K562 (cell line): ENCODE measurements around the gene PCSK1. TPM values are rescaled to one million over a fixed set of nuclear protein-coding genes. Genes with fewer than 3 reads are reported as not detected.

Source experiments
- ATAC-seq: fragments of 200-7000 bp; cut with Tn5 transposase; 3 replicates; pipeline ENCODE4 v1.9.1; 2020; ENCODE audit warnings: moderate library complexity
- BruUV-seq: library from RNA; stranded (reverse); fragments of 400-500 nt; replicated peaks from 2 replicates; lab custom pipeline; 2021; lab: Mats Ljungman, UMichigan
- CTCF ChIA-PET: fragments of 300-600 bp; formaldehyde crosslinking; extraction: SDS; loops from one replicate; lab custom pipeline; 2021; ENCODE audit warnings: low intra/inter-chr PET ratio; lab: Yijun Ruan, JAX
- POLR2A ChIA-PET: fragments of 300-600, 350-650 bp; sonication (Branson Sonifier 250); formaldehyde crosslinking; extraction: SDS; loops from one replicate; lab custom pipeline; 2021; ENCODE audit warnings: antibody characterized with exemption, inconsistent platforms; lab: Yijun Ruan, JAX
- DNase-seq, 4 experiments: peaks; one replicate each; pipeline versions ENCODE4 v3.0.0 to v3.0.0-alpha.2; 2011 to 2018; ENCODE audit warnings: low spot score in 3 of 4, mixed read lengths in 3 of 4; ENCODE audit errors: extremely low read depth in 1 of 4
- FAIRE-seq: peaks from 2 replicates; lab custom pipeline; 2011; peaks lifted over from hg19 to GRCh38; lab: Jason Lieb, UNC
- H2AFZ ChIP-seq: 2 replicates; pipeline ENCODE4 v1.6.0; 2011; ENCODE audit warnings: low read depth, low read length, control low read depth, inconsistent platforms
- H3K27ac ChIP-seq: fragments of 200-600 bp; 3 replicates; pipeline ENCODE4 v1.8.0; 2011; ENCODE audit warnings: low read depth, mild to moderate bottlenecking, control low read depth, inconsistent platforms, low read length, moderate library complexity, mixed read lengths; ENCODE audit errors: extremely low read depth
- H3K27me3 ChIP-seq, 2 experiments: fragments of 300-600 bp in 1 of 2; 2 replicates in 1 of 2; 3 replicates in 1 of 2; pipeline versions ENCODE4 v1.6.0 to v1.8.0; 2011; ENCODE audit warnings: inconsistent platforms in 2 of 2, low read length in 2 of 2, mild to moderate bottlenecking in 1 of 2, mixed read lengths in 1 of 2, moderate library complexity in 1 of 2; ENCODE audit not compliant: control insufficient read depth in 2 of 2, insufficient read depth in 2 of 2
- H3K36me3 ChIP-seq: fragments of 300-600 bp; 3 replicates; pipeline ENCODE4 v1.8.0; 2011; ENCODE audit warnings: mild to moderate bottlenecking, low read length, inconsistent platforms; ENCODE audit not compliant: control insufficient read depth, insufficient read depth
- H3K4me1 ChIP-seq, 2 experiments: fragments of 200-600 bp in 1 of 2; replicated peaks in 1 of 2; 2 replicates in 1 of 2; 3 replicates in 1 of 2; pipeline versions ENCODE4 v1.5.1 to v1.8.0; 2011; ENCODE audit warnings: inconsistent platforms in 2 of 2, low read length in 2 of 2, mild to moderate bottlenecking in 1 of 2, mixed read lengths in 1 of 2, moderate library complexity in 1 of 2; ENCODE audit not compliant: control insufficient read depth in 2 of 2, insufficient read depth in 2 of 2
- H3K4me2 ChIP-seq: 2 replicates; pipeline ENCODE4 v1.6.1; 2011; ENCODE audit warnings: low read length, control low read depth, inconsistent platforms, mixed read lengths; ENCODE audit not compliant: insufficient read depth
- H3K4me3 ChIP-seq: fragments of 200-600 bp; sonication (generic), shearing (Covaris generic); 2 replicates; pipeline ENCODE4 v1.5.1; 2016; ENCODE audit warnings: control low read depth, inconsistent platforms
- H3K79me2 ChIP-seq: fragments of 200-600 bp; 3 replicates; pipeline ENCODE4 v1.8.0; 2011; ENCODE audit warnings: low read length, inconsistent platforms; ENCODE audit not compliant: control insufficient read depth, insufficient read depth
- H3K9ac ChIP-seq, 2 experiments: 2 replicates each; pipeline versions ENCODE4 v1.6.0 to v1.6.1; 2011; ENCODE audit warnings: low read depth in 2 of 2, low read length in 2 of 2, control low read depth in 1 of 2, inconsistent platforms in 1 of 2, mild to moderate bottlenecking in 1 of 2, mixed read lengths in 1 of 2; ENCODE audit not compliant: insufficient read depth in 1 of 2
- H3K9me1 ChIP-seq: one replicate; pipeline ENCODE4 v1.6.0; 2011; ENCODE audit warnings: inconsistent platforms, mild to moderate bottlenecking, low read length, moderate library complexity; ENCODE audit not compliant: control insufficient read depth, insufficient read depth
- H3K9me3 ChIP-seq: replicated peaks from 2 replicates; pipeline ENCODE4 v1.5.1; 2011; ENCODE audit warnings: low read depth, low read length, inconsistent platforms; ENCODE audit not compliant: control insufficient read depth, insufficient read depth
- H4K20me1 ChIP-seq: replicated peaks from 2 replicates; pipeline ENCODE4 v1.6.1; 2011; ENCODE audit warnings: low read length, inconsistent platforms, mixed read lengths; ENCODE audit not compliant: control insufficient read depth, insufficient read depth
- BDP1 ChIP-seq: IDR thresholded peaks from 3 replicates; pipeline ENCODE4 v1.6.1; 2011; ENCODE audit not compliant: insufficient read length, insufficient read depth
- CEBPB ChIP-seq: fragments of 450-650 bp; IDR thresholded peaks from 2 replicates; pipeline ENCODE4 v1.6.1; 2016; ENCODE audit warnings: missing genetic modification characterization, missing compliant biosample characterization
- HNRNPL ChIP-seq: fragments of 200-400 bp; formaldehyde crosslinking; IDR thresholded peaks from 2 replicates; pipeline ENCODE4 v1.6.1; 2017; ENCODE audit warnings: low read depth, mild to moderate bottlenecking, low read length
- NEUROD1 ChIP-seq: fragments of 150-350 bp; IDR thresholded peaks from 2 replicates; pipeline ENCODE4 v1.6.1; 2014; ENCODE audit warnings: borderline replicate concordance, low read length, low read depth; ENCODE audit not compliant: partially characterized antibody
- NR2C1 ChIP-seq, 2 experiments: fragments of 450-650 bp; IDR thresholded peaks; 2 replicates each; pipeline ENCODE4 v1.6.1; 2017; ENCODE audit warnings: mild to moderate bottlenecking in 2 of 2, antibody characterized with exemption in 1 of 2, inconsistent platforms in 1 of 2, missing compliant biosample characterization in 1 of 2, missing genetic modification characterization in 1 of 2
- RBM17 ChIP-seq: fragments of 200-400 bp; formaldehyde crosslinking; IDR thresholded peaks from 2 replicates; pipeline ENCODE4 v1.6.1; 2017; ENCODE audit warnings: low read depth, mild to moderate bottlenecking, low read length, borderline replicate concordance
- ZFX ChIP-seq: sonication (generic); formaldehyde crosslinking; IDR thresholded peaks from 2 replicates; pipeline ENCODE4 v1.8.0; 2022; ENCODE audit warnings: mild to moderate bottlenecking, missing genetic modification reagents, moderate library complexity
- ZKSCAN1 ChIP-seq: fragments of 150-350 bp; IDR thresholded peaks from 2 replicates; pipeline ENCODE4 v1.6.1; 2016; ENCODE audit warnings: low read depth, low read length
- ZNF23 ChIP-seq: fragments of 250-450 bp; sonication (Bioruptor Pico); IDR thresholded peaks from 2 replicates; pipeline ENCODE4 v1.4.0; 2020; ENCODE audit warnings: mild to moderate bottlenecking
- ZNF311 ChIP-seq: fragments of 250-450 bp; sonication (Bioruptor Pico); IDR thresholded peaks from 2 replicates; pipeline ENCODE4 v1.4.0; 2020; ENCODE audit warnings: mild to moderate bottlenecking, moderate library complexity
- WGBS: fragments of 100-300 bp; shearing (Covaris generic); methylation state at CpG from one replicate; pipeline ENCODE4 v1.1.6; 2016; ENCODE audit warnings: low coverage, mixed read lengths; ENCODE audit not compliant: insufficient coverage; ENCODE audit errors: missing lambda C conversion rate; 5-methylcytosine and 5-hydroxymethylcytosine counted together
- in situ Hi-C: fragments of 300-500 bp; cut with MboI; formaldehyde crosslinking; loops from 4 replicates; pipeline ENCODE4 v1.15.0; 2018; ENCODE audit warnings: inconsistent platforms, mixed read lengths
- intact Hi-C: fragments of 100-400 bp; cut with micrococcal nuclease; formaldehyde crosslinking; loops from 2 replicates; pipeline ENCODE4 v1.14.2; 2022
- polyA plus RNA-seq, 8 experiments: library from polyadenylated mRNA; depleted of rRNA in 4 of 8; stranded (reverse) in 5 of 8; unstranded in 3 of 8; fragments of >200 nt; fragmentation: Nextera tagmentation in 2 of 8; fragmentation: Illumina TruSeq in 1 of 8; extraction: Ambion mirVana in 2 of 8; extraction: Trizol in 1 of 8; gene quantifications; 2 replicates each; pipeline versions ENCODE4 v1.2.1 to v1.2.3, GENCODE V29; 2011 to 2014; ENCODE audit warnings: inconsistent platforms in 1 of 8, missing spikeins in 1 of 8
- total RNA-seq, 7 experiments: library from RNA; depleted of rRNA in 6 of 7; stranded (reverse); fragments of >200 nt in 6 of 7; fragmentation: Illumina TruSeq in 2 of 7; extraction: Trizol in 2 of 7; gene quantifications; 2 replicates each; pipeline versions ENCODE4 v1.2.1 to v1.2.3, GENCODE V29; 2011 to 2021; ENCODE audit warnings: low replicate concordance in 1 of 7
- TF ChIP-seq, protein P1 (sequence below): fragments of 450-650 bp; IDR thresholded peaks from 2 replicates; pipeline ENCODE4 v1.6.1; 2017; ENCODE audit warnings: mild to moderate bottlenecking, moderate library complexity
- TF ChIP-seq, protein P2 (sequence below): fragments of 250-450 bp; sonication (Bioruptor Pico); IDR thresholded peaks from 2 replicates; pipeline ENCODE4 v1.5.0; 2020; ENCODE audit warnings: mild to moderate bottlenecking, borderline replicate concordance

PCSK1 gene
- total and polyA plus RNA-seq, 9 of the 15 experiments (the other 6 are each of a cell fraction or from before 2014, with no cell fraction given): not detected

DNA sequence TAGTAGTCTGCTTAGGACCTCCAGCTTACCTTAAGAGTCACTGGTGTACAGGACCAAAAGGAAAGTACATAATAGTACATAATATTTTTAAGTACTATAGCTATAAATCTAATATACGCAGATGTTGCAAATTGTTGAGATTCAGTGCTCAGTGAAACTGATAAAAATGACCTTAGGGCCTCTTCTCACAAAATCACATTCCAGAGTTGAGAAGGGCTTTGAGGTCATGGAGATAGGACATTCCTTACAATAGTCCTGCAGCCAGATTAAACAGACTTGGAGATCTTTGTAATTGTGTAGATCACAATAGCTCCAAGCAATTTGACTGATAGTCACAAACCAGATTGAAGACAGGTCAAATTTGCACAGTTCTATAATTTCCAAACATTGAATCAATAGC is 37.7 kb upstream of the PCSK1 start:
- Histone ChIP-seq H3K9me1 (no peaks in the 10 kb centered on the region), H3K9ac (no peak overlapping the region), H3K4me2 (no peak overlapping the region), H3K27ac (no peak overlapping the region), H3K79me2 (no peaks in the 10 kb centered on the region), H3K36me3 (no peaks in the 10 kb centered on the region), H4K20me1 (no peaks in the 10 kb centered on the region)
- ChIA-PET CTCF (no interaction called here), POLR2A (interaction anchor here (1.2 kb wide), 1 partner anchor 9 kb away, joined by 4 read pairs; no protein-coding TSS in a partner anchor)
- 0% methylated on average over 1 of the region's 1 CpG for WGBS
- no peak for TF ChIP-seq RBM17
- TF ChIP-seq BDP1: no peak
- TF ChIP-seq ZFX: no peak
- TF ChIP-seq ZNF311 (CRISPR knock-in tag): no peak
- TF ChIP-seq ZNF23 (CRISPR knock-in tag): no peak
- no peak for TF ChIP-seq NEUROD1
- no peak for TF ChIP-seq CEBPB (tag)
- TF ChIP-seq, protein P1, sequence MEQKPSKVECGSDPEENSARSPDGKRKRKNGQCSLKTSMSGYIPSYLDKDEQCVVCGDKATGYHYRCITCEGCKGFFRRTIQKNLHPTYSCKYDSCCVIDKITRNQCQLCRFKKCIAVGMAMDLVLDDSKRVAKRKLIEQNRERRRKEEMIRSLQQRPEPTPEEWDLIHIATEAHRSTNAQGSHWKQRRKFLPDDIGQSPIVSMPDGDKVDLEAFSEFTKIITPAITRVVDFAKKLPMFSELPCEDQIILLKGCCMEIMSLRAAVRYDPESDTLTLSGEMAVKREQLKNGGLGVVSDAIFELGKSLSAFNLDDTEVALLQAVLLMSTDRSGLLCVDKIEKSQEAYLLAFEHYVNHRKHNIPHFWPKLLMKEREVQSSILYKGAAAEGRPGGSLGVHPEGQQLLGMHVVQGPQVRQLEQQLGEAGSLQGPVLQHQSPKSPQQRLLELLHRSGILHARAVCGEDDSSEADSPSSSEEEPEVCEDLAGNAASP: no peak
- no peak for TF ChIP-seq ZKSCAN1
- no peak for TF ChIP-seq HNRNPL
- TF ChIP-seq, protein P2, sequence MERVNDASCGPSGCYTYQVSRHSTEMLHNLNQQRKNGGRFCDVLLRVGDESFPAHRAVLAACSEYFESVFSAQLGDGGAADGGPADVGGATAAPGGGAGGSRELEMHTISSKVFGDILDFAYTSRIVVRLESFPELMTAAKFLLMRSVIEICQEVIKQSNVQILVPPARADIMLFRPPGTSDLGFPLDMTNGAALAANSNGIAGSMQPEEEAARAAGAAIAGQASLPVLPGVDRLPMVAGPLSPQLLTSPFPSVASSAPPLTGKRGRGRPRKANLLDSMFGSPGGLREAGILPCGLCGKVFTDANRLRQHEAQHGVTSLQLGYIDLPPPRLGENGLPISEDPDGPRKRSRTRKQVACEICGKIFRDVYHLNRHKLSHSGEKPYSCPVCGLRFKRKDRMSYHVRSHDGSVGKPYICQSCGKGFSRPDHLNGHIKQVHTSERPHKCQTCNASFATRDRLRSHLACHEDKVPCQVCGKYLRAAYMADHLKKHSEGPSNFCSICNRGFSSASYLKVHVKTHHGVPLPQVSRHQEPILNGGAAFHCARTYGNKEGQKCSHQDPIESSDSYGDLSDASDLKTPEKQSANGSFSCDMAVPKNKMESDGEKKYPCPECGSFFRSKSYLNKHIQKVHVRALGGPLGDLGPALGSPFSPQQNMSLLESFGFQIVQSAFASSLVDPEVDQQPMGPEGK (CRISPR knock-in tag): no peak
- no peak for TF ChIP-seq NR2C1 (IDR thresholded peaks at IDR 0.05)
- TF ChIP-seq NR2C1 (tag; IDR thresholded peaks at IDR 0.05): no peak
- TF ChIP-seq, all 486 proteins: peak for 0
- in situ Hi-C loops: no loop called here
- no peak for ATAC-seq
- intact Hi-C loops: no loop called here
- no peak for DNase-seq
- H3K4me1 ChIP-seq: no peaks in the 10 kb centered on the region
- H3K27me3 ChIP-seq: no peaks in the 10 kb centered on the region
- H3K4me3 ChIP-seq: no peak overlapping the region
- no peak for FAIRE-seq
- no peaks in the 10 kb centered on the region for H3K9me3 ChIP-seq
- no TSS peak for BruUV-seq
- no peak overlapping the region for H2AFZ ChIP-seq
